SK-N-SH (cell line): Measurements from ENCODE around the gene SSBP1.

ENCODE experiments used
- EP300 ChIP-seq, 2 experiments: IDR thresholded peaks; 2 replicates each; pipeline versions ENCODE4 v1.4.0 to v1.6.1; 2012; ENCODE audit warnings: borderline replicate concordance in 1 of 2, low read depth in 1 of 2, low read length in 1 of 2
- EZH2phosphoT487 ChIP-seq: fragments of 200-600 bp; sonication (generic); IDR thresholded peaks from 2 replicates; pipeline ENCODE4 v1.6.1; 2017; ENCODE audit warnings: low read depth, mixed run types, mild to moderate bottlenecking, antibody characterized with exemption, moderate library complexity, borderline replicate concordance
- JUND ChIP-seq: IDR thresholded peaks from 2 replicates; pipeline ENCODE4 v1.4.0; 2012
- MXI1 ChIP-seq: IDR thresholded peaks from 2 replicates; pipeline ENCODE4 v1.6.1; 2012; ENCODE audit warnings: mild to moderate bottlenecking, low read depth, low read length, improper control_type of control experiment
- NRF1 ChIP-seq: IDR thresholded peaks from 2 replicates; pipeline ENCODE4 v1.6.1; 2012; ENCODE audit warnings: low read depth, mild to moderate bottlenecking, low read length
- RFX5 ChIP-seq: IDR thresholded peaks from 2 replicates; pipeline ENCODE4 v1.6.1; 2012; ENCODE audit warnings: mild to moderate bottlenecking, improper control_type of control experiment, low read length
- SIN3A ChIP-seq: IDR thresholded peaks from 2 replicates; pipeline ENCODE4 v1.6.1; 2012; ENCODE audit warnings: low read depth, mild to moderate bottlenecking, low read length, moderate library complexity, borderline replicate concordance
- TAF1 ChIP-seq: IDR thresholded peaks from 2 replicates; pipeline ENCODE4 v1.6.1; 2012; ENCODE audit warnings: low read depth, mild to moderate bottlenecking, low read length, moderate library complexity, borderline replicate concordance
- YY1 ChIP-seq: IDR thresholded peaks from 2 replicates; pipeline ENCODE4 v1.4.0; 2012; ENCODE audit warnings: low read depth, mild to moderate bottlenecking
- TF ChIP-seq, protein P1 (sequence below): IDR thresholded peaks from 2 replicates; pipeline ENCODE4 v1.4.0; 2012; ENCODE audit warnings: low read depth
- TF ChIP-seq, protein P2 (sequence below): IDR thresholded peaks from 2 replicates; pipeline ENCODE4 v1.6.1; 2012; ENCODE audit warnings: mild to moderate bottlenecking, low read depth, low read length, moderate library complexity
- TF ChIP-seq, protein P3 (sequence below): fragments of 200-600 bp; sonication (generic); IDR thresholded peaks from 2 replicates; pipeline ENCODE4 v1.6.1; 2017; ENCODE audit warnings: antibody characterized with exemption, mild to moderate bottlenecking, moderate library complexity

DNA sequence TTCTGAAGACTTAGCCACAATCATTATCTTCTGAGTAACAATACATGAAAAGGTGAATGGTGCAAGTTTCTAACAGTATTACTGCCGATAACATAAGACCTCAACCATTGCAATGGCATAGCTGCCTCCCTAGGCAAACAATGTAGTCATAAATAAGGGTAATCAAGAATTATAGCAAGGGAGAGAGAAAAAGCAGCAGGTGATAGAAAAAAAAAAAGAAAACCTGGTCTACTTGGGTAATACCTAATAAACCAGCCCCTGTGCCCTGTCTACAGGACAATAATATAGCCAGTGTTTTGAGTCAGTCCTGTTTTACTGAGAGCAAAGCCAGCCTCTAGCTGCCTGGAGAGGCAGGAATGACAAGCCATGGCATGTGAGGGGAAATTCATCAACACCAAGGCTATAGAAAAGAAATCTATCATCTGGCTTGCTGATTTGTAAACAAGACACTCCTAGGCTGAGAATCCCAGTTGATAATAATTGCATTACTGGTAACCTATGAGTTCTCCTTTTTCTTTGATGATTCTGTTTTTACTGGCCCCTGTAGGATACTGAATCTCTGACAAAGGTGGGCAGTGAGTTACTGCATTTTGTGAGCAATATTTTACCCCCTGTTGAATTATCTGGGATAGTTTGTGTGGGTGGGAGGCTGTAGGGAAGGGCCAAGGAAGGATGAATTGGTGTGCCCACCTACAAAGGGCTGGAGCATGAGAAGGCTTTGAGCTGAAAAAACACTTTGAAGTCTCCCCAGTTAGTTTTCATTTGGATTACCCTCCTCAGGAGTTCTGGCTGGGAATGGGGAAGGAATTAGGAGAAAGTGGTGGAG is 31.7 kb upstream of the SSBP1 start:
- TF ChIP-seq JUND, result no peak
- TF ChIP-seq YY1, result no peak
- TF ChIP-seq, protein P1, sequence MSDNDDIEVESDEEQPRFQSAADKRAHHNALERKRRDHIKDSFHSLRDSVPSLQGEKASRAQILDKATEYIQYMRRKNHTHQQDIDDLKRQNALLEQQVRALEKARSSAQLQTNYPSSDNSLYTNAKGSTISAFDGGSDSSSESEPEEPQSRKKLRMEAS, result no peak
- TF ChIP-seq TAF1, result no peak
- TF ChIP-seq, protein P2, sequence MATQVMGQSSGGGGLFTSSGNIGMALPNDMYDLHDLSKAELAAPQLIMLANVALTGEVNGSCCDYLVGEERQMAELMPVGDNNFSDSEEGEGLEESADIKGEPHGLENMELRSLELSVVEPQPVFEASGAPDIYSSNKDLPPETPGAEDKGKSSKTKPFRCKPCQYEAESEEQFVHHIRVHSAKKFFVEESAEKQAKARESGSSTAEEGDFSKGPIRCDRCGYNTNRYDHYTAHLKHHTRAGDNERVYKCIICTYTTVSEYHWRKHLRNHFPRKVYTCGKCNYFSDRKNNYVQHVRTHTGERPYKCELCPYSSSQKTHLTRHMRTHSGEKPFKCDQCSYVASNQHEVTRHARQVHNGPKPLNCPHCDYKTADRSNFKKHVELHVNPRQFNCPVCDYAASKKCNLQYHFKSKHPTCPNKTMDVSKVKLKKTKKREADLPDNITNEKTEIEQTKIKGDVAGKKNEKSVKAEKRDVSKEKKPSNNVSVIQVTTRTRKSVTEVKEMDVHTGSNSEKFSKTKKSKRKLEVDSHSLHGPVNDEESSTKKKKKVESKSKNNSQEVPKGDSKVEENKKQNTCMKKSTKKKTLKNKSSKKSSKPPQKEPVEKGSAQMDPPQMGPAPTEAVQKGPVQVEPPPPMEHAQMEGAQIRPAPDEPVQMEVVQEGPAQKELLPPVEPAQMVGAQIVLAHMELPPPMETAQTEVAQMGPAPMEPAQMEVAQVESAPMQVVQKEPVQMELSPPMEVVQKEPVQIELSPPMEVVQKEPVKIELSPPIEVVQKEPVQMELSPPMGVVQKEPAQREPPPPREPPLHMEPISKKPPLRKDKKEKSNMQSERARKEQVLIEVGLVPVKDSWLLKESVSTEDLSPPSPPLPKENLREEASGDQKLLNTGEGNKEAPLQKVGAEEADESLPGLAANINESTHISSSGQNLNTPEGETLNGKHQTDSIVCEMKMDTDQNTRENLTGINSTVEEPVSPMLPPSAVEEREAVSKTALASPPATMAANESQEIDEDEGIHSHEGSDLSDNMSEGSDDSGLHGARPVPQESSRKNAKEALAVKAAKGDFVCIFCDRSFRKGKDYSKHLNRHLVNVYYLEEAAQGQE, result no peak
- TF ChIP-seq, protein P3, sequence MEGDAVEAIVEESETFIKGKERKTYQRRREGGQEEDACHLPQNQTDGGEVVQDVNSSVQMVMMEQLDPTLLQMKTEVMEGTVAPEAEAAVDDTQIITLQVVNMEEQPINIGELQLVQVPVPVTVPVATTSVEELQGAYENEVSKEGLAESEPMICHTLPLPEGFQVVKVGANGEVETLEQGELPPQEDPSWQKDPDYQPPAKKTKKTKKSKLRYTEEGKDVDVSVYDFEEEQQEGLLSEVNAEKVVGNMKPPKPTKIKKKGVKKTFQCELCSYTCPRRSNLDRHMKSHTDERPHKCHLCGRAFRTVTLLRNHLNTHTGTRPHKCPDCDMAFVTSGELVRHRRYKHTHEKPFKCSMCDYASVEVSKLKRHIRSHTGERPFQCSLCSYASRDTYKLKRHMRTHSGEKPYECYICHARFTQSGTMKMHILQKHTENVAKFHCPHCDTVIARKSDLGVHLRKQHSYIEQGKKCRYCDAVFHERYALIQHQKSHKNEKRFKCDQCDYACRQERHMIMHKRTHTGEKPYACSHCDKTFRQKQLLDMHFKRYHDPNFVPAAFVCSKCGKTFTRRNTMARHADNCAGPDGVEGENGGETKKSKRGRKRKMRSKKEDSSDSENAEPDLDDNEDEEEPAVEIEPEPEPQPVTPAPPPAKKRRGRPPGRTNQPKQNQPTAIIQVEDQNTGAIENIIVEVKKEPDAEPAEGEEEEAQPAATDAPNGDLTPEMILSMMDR, result no peak
- no peak for TF ChIP-seq NRF1
- no peak for TF ChIP-seq EZH2phosphoT487
- no peak for TF ChIP-seq MXI1
- no peak for TF ChIP-seq SIN3A
- TF ChIP-seq RFX5, result no peak
- no peak for TF ChIP-seq EP300 (IDR thresholded peaks at IDR 0.05; ENCODE audit: borderline replicate concordance in 1 of 2, low read depth in 1 of 2, low read length in 1 of 2)
